Panc1 (cell line): Measurements from ENCODE around the gene ATP11A. TPM values are rescaled to one million over a fixed set of nuclear protein-coding genes. Genes with fewer than 3 reads are reported as not detected.

Experiments used
- ATAC-seq: fragments of 200-7000 bp; cut with Tn5 transposase; 2 replicates; pipeline ENCODE4 v1.9.1; 2020; ENCODE audit warnings: mild to moderate bottlenecking, moderate library complexity
- BruUV-seq: library from RNA; stranded (reverse); fragments of 400-500 nt; replicated peaks from 2 replicates; lab custom pipeline; 2021; lab: Mats Ljungman, UMichigan
- CTCF ChIA-PET: fragments of 300-600 bp; sonication (Branson Sonifier 250); formaldehyde crosslinking; loops from one replicate; lab custom pipeline; 2022; ENCODE audit warnings: antibody characterized with exemption; lab: Charles Lee
- POLR2A ChIA-PET: fragments of 300-600 bp; sonication (Branson Sonifier 250); formaldehyde crosslinking; loops from one replicate; lab custom pipeline; 2022; ENCODE audit warnings: antibody characterized with exemption; lab: Charles Lee
- DNase-seq: peaks from one replicate; pipeline ENCODE4 v3.0.0-alpha.2; 2010; ENCODE audit warnings: low read depth, low spot score
- H3K27ac ChIP-seq: 2 replicates; pipeline ENCODE4 v1.5.1; 2011; ENCODE audit warnings: mild to moderate bottlenecking, low read length, inconsistent platforms
- H3K27me3 ChIP-seq: fragments of 200-500 bp; sonication (Bioruptor generic); 2 replicates; pipeline ENCODE4 v1.6.0; 2014; ENCODE audit warnings: low read length, inconsistent platforms; ENCODE audit not compliant: control insufficient read depth, insufficient read depth
- H3K36me3 ChIP-seq: fragments of 200-500 bp; sonication (Bioruptor generic); 2 replicates; pipeline ENCODE4 v1.5.1; 2014; ENCODE audit warnings: inconsistent platforms, mild to moderate bottlenecking, low read length, moderate library complexity; ENCODE audit not compliant: control insufficient read depth, insufficient read depth
- H3K4me1 ChIP-seq: 2 replicates; pipeline ENCODE4 v1.5.1; 2011; ENCODE audit warnings: inconsistent platforms, mild to moderate bottlenecking, low read length, moderate library complexity; ENCODE audit not compliant: control insufficient read depth, insufficient read depth
- H3K4me3 ChIP-seq, 2 experiments: 2 replicates each; pipeline ENCODE4 v1.5.1; 2011 to 2012; ENCODE audit warnings: low read depth in 2 of 2, low read length in 2 of 2, mild to moderate bottlenecking in 2 of 2, inconsistent platforms in 1 of 2, moderate library complexity in 1 of 2
- H3K9me3 ChIP-seq: fragments of 200-500 bp; sonication (Bioruptor generic); 2 replicates; pipeline ENCODE4 v1.5.1; 2014; ENCODE audit warnings: low read depth, mild to moderate bottlenecking, inconsistent platforms, low read length, moderate library complexity; ENCODE audit not compliant: control insufficient read depth, insufficient read depth
- POLR2AphosphoS5 ChIP-seq: IDR thresholded peaks from 2 replicates; pipeline ENCODE4 v1.6.1; 2012; ENCODE audit warnings: mild to moderate bottlenecking, low read depth, low read length, moderate library complexity
- SIN3A ChIP-seq: IDR thresholded peaks from 2 replicates; pipeline ENCODE4 v1.6.1; 2012; ENCODE audit warnings: low read depth, mild to moderate bottlenecking, low read length, moderate library complexity, borderline replicate concordance; ENCODE audit not compliant: insufficient read depth
- TCF7L2 ChIP-seq: IDR thresholded peaks from 2 replicates; pipeline ENCODE4 v1.6.1; 2011; ENCODE audit warnings: mild to moderate bottlenecking, low read depth, low read length, inconsistent platforms
- in situ Hi-C: cut with HindIII; loops from 2 replicates; pipeline ENCODE4 v1.10.0; 2016; ENCODE audit warnings: low sequenced_read_pairs, low pct_unique_long_range_greater_than_20kb
- intact Hi-C: fragments of 100-400 bp; cut with micrococcal nuclease; formaldehyde crosslinking; loops from one replicate; pipeline ENCODE4 v1.10.0; 2022; ENCODE audit not compliant: unreplicated experiment
- total RNA-seq: library from RNA; stranded (reverse); gene quantifications from one replicate; pipeline ENCODE4 v1.2.1, GENCODE V29; 2021; ENCODE audit not compliant: unreplicated experiment
- TF ChIP-seq, protein P1 (sequence below), 2 experiments: IDR thresholded peaks; 2 replicates each; pipeline ENCODE4 v1.6.1; 2011 to 2012; ENCODE audit warnings: low read depth in 2 of 2, control low read depth in 1 of 2, low read length in 1 of 2, mild to moderate bottlenecking in 1 of 2, moderate library complexity in 1 of 2; ENCODE audit not compliant: insufficient read depth in 1 of 2
- TF ChIP-seq, protein P2 (sequence below): fragments of 450-650 bp; IDR thresholded peaks from 2 replicates; pipeline ENCODE4 v1.5.1; 2017; ENCODE audit warnings: mild to moderate bottlenecking

Gene ATP11A
- total RNA-seq, 1 experiment from 2014 or later, result 85.8 TPM

DNA sequence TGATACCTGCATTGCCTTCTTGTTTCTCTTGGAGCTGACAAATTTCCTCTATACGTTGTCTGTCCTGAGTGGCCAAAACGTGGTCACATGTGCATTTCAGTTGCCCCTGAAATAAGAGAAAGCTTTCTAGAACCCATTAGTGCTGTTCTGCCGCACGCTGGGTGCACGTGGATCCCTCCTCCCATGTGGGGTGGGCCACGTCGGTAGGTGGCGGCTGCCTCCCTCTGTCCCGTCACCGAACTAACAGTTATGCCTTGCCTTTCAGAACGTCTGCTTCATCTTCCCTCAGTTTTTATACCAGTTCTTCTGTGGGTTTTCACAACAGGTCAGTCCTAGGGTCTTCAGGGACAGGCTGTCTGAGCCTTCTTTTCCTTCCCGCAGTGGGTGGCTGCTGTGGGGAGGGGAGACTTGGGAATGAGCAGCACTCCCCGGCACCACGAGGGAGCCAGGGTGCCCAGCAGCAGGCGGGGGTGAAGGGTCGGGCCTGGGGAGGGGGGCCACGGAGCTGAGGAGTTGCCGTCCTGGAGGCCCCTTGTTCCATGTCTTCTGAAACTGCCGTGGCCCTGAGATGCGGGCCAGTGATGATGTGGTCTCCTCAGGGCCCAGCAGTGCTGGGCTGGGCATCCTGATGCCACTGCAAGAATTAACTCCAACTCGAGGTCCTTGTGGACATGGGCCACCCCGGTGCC, 169.4 kb downstream of the ATP11A start:
- Histone ChIP-seq H3K4me3 (no peak overlapping the region), H3K9me3 (no peaks in the 10 kb centered on the region), H3K27ac (no peak overlapping the region), H3K27me3 (no peaks in the 10 kb centered on the region), H3K4me1 (no peaks in the 10 kb centered on the region), H3K36me3 (peaks cover 4% of the 10 kb centered on the region)
- POLR2A ChIA-PET, result no interaction called here
- TF ChIP-seq, protein P1, sequence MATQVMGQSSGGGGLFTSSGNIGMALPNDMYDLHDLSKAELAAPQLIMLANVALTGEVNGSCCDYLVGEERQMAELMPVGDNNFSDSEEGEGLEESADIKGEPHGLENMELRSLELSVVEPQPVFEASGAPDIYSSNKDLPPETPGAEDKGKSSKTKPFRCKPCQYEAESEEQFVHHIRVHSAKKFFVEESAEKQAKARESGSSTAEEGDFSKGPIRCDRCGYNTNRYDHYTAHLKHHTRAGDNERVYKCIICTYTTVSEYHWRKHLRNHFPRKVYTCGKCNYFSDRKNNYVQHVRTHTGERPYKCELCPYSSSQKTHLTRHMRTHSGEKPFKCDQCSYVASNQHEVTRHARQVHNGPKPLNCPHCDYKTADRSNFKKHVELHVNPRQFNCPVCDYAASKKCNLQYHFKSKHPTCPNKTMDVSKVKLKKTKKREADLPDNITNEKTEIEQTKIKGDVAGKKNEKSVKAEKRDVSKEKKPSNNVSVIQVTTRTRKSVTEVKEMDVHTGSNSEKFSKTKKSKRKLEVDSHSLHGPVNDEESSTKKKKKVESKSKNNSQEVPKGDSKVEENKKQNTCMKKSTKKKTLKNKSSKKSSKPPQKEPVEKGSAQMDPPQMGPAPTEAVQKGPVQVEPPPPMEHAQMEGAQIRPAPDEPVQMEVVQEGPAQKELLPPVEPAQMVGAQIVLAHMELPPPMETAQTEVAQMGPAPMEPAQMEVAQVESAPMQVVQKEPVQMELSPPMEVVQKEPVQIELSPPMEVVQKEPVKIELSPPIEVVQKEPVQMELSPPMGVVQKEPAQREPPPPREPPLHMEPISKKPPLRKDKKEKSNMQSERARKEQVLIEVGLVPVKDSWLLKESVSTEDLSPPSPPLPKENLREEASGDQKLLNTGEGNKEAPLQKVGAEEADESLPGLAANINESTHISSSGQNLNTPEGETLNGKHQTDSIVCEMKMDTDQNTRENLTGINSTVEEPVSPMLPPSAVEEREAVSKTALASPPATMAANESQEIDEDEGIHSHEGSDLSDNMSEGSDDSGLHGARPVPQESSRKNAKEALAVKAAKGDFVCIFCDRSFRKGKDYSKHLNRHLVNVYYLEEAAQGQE (IDR thresholded peaks at IDR 0.05; ENCODE audit: insufficient read depth in 1 of 2, low read depth in 2 of 2, low read length in 1 of 2), result no peak
- TF ChIP-seq SIN3A (no peak), TCF7L2 (no peak), POLR2AphosphoS5 (no peak)
- TF ChIP-seq, protein P2, sequence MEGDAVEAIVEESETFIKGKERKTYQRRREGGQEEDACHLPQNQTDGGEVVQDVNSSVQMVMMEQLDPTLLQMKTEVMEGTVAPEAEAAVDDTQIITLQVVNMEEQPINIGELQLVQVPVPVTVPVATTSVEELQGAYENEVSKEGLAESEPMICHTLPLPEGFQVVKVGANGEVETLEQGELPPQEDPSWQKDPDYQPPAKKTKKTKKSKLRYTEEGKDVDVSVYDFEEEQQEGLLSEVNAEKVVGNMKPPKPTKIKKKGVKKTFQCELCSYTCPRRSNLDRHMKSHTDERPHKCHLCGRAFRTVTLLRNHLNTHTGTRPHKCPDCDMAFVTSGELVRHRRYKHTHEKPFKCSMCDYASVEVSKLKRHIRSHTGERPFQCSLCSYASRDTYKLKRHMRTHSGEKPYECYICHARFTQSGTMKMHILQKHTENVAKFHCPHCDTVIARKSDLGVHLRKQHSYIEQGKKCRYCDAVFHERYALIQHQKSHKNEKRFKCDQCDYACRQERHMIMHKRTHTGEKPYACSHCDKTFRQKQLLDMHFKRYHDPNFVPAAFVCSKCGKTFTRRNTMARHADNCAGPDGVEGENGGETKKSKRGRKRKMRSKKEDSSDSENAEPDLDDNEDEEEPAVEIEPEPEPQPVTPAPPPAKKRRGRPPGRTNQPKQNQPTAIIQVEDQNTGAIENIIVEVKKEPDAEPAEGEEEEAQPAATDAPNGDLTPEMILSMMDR, result no peak
- no peak for ATAC-seq
- BruUV-seq, result no TSS peak
- DNase-seq, result no peak
- CTCF ChIA-PET, result no interaction called here
- in situ Hi-C loops (no loop called here), intact Hi-C loops (no loop called here)

DNA sequence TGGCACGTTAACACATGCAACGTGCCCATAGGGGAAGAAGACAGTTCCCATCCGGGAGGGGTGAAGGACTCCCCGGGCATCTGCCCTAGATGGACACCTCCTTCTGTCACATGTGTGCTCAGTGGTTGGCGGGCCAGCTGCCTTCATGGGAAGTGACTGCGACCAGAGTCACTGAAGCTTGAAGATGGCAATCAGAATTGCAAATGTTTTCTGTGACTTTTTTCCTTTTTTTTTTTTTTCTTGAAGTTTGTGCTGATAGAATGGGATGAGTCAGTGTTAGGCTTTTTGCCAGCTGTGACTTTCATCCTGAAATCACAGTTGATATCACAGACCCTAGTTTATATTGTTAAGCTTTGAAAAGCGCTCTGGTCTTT, 170.0 kb downstream of the ATP11A start:
- ChIA-PET CTCF (no interaction called here), POLR2A (no interaction called here)
- Histone ChIP-seq H3K4me1 (no peaks in the 10 kb centered on the region), H3K36me3 (peaks cover 4% of the 10 kb centered on the region), H3K27me3 (no peaks in the 10 kb centered on the region), H3K4me3 (no peak overlapping the region), H3K9me3 (no peaks in the 10 kb centered on the region), H3K27ac (no peak overlapping the region)
- intact Hi-C loops (no loop called here), in situ Hi-C loops (no loop called here)
- ATAC-seq, result no peak
- DNase-seq, result no peak
- no peak for TF ChIP-seq TCF7L2
- TF ChIP-seq, protein P1 (IDR thresholded peaks at IDR 0.05; ENCODE audit: insufficient read depth in 1 of 2, low read depth in 2 of 2, low read length in 1 of 2), result no peak
- TF ChIP-seq, protein P2, result no peak
- no peak for TF ChIP-seq SIN3A
- no peak for TF ChIP-seq POLR2AphosphoS5
- no TSS peak for BruUV-seq
